Endothelial cell of umbilical vein (primary cell): Measurements from ENCODE around the gene ZNF24. TPM values are rescaled to one million over a fixed set of nuclear protein-coding genes. Genes with fewer than 3 reads are reported as not detected.

Source experiments
- BruUV-seq: library from RNA; stranded (reverse); fragments of 400-500 nt; replicated peaks from 2 replicates; lab custom pipeline; 2021; lab: Mats Ljungman, UMichigan
- CTCF ChIA-PET: fragments of 300-600, 350-600 bp; sonication (Branson Sonifier 250); formaldehyde crosslinking; loops from one replicate; lab custom pipeline; 2021; ENCODE audit warnings: antibody characterized with exemption, inconsistent platforms; lab: Charles Lee
- POLR2A ChIA-PET: fragments of 300-600, 350-600 bp; sonication (Branson Sonifier 250); formaldehyde crosslinking; loops from one replicate; lab custom pipeline; 2021; ENCODE audit warnings: antibody characterized with exemption, inconsistent platforms; lab: Charles Lee
- DNase-seq: peaks from one replicate; pipeline ENCODE4 v3.0.0-alpha.2; 2011; ENCODE audit warnings: low read depth, low spot score
- FAIRE-seq: peaks from 2 replicates; lab custom pipeline; 2011; peaks lifted over from hg19 to GRCh38; lab: Jason Lieb, UNC
- H2AFZ ChIP-seq: 2 replicates; pipeline ENCODE4 v1.6.0; 2012; ENCODE audit warnings: low read depth, low read length, control low read depth, inconsistent platforms
- H3K27ac ChIP-seq: 2 replicates; pipeline ENCODE4 v1.5.1; 2011; ENCODE audit warnings: low read depth, mild to moderate bottlenecking, control low read depth, low read length, moderate library complexity; ENCODE audit not compliant: insufficient read depth
- H3K27me3 ChIP-seq, 2 experiments: 2 replicates each; pipeline versions ENCODE4 v1.6.0 to v1.6.1; 2011; ENCODE audit warnings: low read length in 2 of 2, mixed read lengths in 1 of 2; ENCODE audit not compliant: control insufficient read depth in 2 of 2, insufficient read depth in 2 of 2
- H3K36me3 ChIP-seq, 2 experiments: 2 replicates in 1 of 2; 3 replicates in 1 of 2; pipeline ENCODE4 v1.5.1; 2011; ENCODE audit warnings: low read length in 2 of 2, mild to moderate bottlenecking in 1 of 2, moderate library complexity in 1 of 2; ENCODE audit not compliant: control insufficient read depth in 2 of 2, insufficient read depth in 2 of 2; ENCODE audit errors: extremely low read depth in 1 of 2
- H3K4me1 ChIP-seq: 3 replicates; pipeline ENCODE4 v1.5.1; 2011; ENCODE audit warnings: mild to moderate bottlenecking, low read length; ENCODE audit not compliant: control insufficient read depth, insufficient read depth; ENCODE audit errors: extremely low read depth
- H3K4me2 ChIP-seq: 2 replicates; pipeline ENCODE4 v1.6.1; 2011; ENCODE audit warnings: low read length, control low read depth, mixed read lengths; ENCODE audit not compliant: insufficient read depth
- H3K4me3 ChIP-seq, 3 experiments: fragments of 200-600 bp in 1 of 3; sonication (generic), shearing (Covaris generic) in 1 of 3; replicated peaks in 1 of 3; 2 replicates each; pipeline ENCODE4 v1.5.1; 2011 to 2016; ENCODE audit warnings: control low read depth in 3 of 3, low read length in 3 of 3, mild to moderate bottlenecking in 2 of 3, inconsistent platforms in 1 of 3, low read depth in 1 of 3, moderate library complexity in 1 of 3; ENCODE audit not compliant: insufficient read depth in 1 of 3
- H3K79me2 ChIP-seq: 2 replicates; pipeline ENCODE4 v1.6.0; 2012; ENCODE audit warnings: low read length, inconsistent platforms; ENCODE audit not compliant: control insufficient read depth, insufficient read depth
- H3K9ac ChIP-seq: replicated peaks from 2 replicates; pipeline ENCODE3; 2011; ENCODE audit warnings: low read length, control low read depth; ENCODE audit not compliant: insufficient read depth; ENCODE audit errors: extremely low read depth
- H3K9me1 ChIP-seq: replicated peaks from 3 replicates; pipeline ENCODE4 v1.6.0; 2011; ENCODE audit warnings: mild to moderate bottlenecking, low read length; ENCODE audit not compliant: control insufficient read depth, insufficient read depth; ENCODE audit errors: extremely low read depth
- H3K9me3 ChIP-seq: replicated peaks from 2 replicates; pipeline ENCODE4 v1.5.1; 2012; ENCODE audit warnings: low read length, inconsistent platforms; ENCODE audit not compliant: control insufficient read depth, insufficient read depth
- H4K20me1 ChIP-seq: replicated peaks from 2 replicates; pipeline ENCODE3; 2011; ENCODE audit warnings: mild to moderate bottlenecking, low read length; ENCODE audit not compliant: control insufficient read depth, insufficient read depth; ENCODE audit errors: extremely low read depth
- EZH2 ChIP-seq: IDR thresholded peaks from 2 replicates; pipeline ENCODE4 v1.6.1; 2012; ENCODE audit warnings: borderline replicate concordance, low read depth, mild to moderate bottlenecking, moderate library complexity, low read length, inconsistent platforms; ENCODE audit not compliant: severe bottlenecking
- FOS ChIP-seq: IDR thresholded peaks from 2 replicates; pipeline ENCODE4 v1.6.1; 2011; ENCODE audit warnings: mild to moderate bottlenecking, low read length, moderate library complexity, borderline replicate concordance; ENCODE audit not compliant: insufficient read depth
- GATA2 ChIP-seq: IDR thresholded peaks from 2 replicates; pipeline ENCODE4 v1.7.0; 2011; ENCODE audit warnings: low read depth, mild to moderate bottlenecking, moderate library complexity, mixed read lengths, low read length; ENCODE audit not compliant: insufficient read length, insufficient read depth
- JUN ChIP-seq: IDR thresholded peaks from 2 replicates; pipeline ENCODE4 v1.6.1; 2011; ENCODE audit warnings: borderline replicate concordance, low read depth; ENCODE audit not compliant: insufficient read length, insufficient read depth
- POLR2A ChIP-seq: IDR thresholded peaks from 2 replicates; pipeline ENCODE4 v1.6.1; 2012; ENCODE audit warnings: low read depth, mild to moderate bottlenecking, control low read depth, low read length
- dilution Hi-C: fragments of 300-500 bp; cut with MboI; formaldehyde crosslinking; loops from one replicate; pipeline ENCODE4 v1.15.0; 2019; ENCODE audit warnings: low sequenced_read_pairs; ENCODE audit not compliant: extremely low pct_ligation_motif_present
- intact Hi-C: fragments of 100-400 bp; cut with micrococcal nuclease; formaldehyde crosslinking; loops from one replicate; pipeline ENCODE4 v1.10.0; 2022
- polyA plus RNA-seq, 4 experiments: library from polyadenylated mRNA; depleted of rRNA in 3 of 4; stranded (reverse) in 3 of 4; unstranded in 1 of 4; fragments of >200 nt; gene quantifications; 2 replicates each; pipeline versions ENCODE4 v1.2.1 to v1.2.3, GENCODE V29; 2011 to 2012; ENCODE audit warnings: missing spikeins in 1 of 4
- total RNA-seq: library from RNA; stranded (reverse); gene quantifications from 2 replicates; pipeline ENCODE4 v1.2.3, GENCODE V29; 2021
- TF ChIP-seq, protein P1 (sequence below): IDR thresholded peaks from 2 replicates; pipeline ENCODE4 v1.6.1; 2011; ENCODE audit not compliant: insufficient read depth, insufficient read length
- TF ChIP-seq, protein P2 (sequence below), 2 donors: IDR thresholded peaks; 1 replicate in 1 of 2; 2 replicates in 1 of 2; pipeline ENCODE4 v1.5.1; 2011; ENCODE audit warnings: low read length in 2 of 2, mild to moderate bottlenecking in 2 of 2, moderate library complexity in 2 of 2, control low read depth in 1 of 2, inconsistent platforms in 1 of 2, low read depth in 1 of 2; ENCODE audit not compliant: insufficient read depth in 1 of 2; ENCODE audit errors: extremely low read depth in 1 of 2

ZNF24 gene
- total and polyA plus RNA-seq, 2 donors (not counting 3 experiments of a cell fraction or from before 2014, with no cell fraction given), result 10.3 to 40.2 TPM

DNA sequence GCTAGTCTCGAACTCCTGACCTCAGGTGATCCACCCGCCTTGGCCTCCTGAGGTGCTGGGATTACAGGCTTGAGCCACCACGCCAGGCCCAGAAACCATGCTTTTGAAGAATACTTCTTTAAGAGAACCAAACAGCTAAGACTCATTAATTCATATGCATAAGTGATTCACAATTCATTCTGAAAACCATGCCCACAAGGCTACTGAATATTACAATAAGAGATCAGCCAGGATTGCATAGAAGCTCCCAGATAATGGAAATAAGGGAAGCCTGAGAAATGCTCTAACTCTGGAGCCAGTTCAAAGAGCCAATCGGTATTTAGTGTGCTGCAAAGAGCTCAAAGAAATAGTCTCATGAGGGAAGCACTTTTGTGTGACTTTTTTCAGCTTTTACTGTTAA is 30.5 kb upstream of the ZNF24 start:
- TF ChIP-seq, protein P1, sequence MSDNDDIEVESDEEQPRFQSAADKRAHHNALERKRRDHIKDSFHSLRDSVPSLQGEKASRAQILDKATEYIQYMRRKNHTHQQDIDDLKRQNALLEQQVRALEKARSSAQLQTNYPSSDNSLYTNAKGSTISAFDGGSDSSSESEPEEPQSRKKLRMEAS, result no peak
- no peak for TF ChIP-seq EZH2
- TF ChIP-seq FOS, result no peak
- no peak for TF ChIP-seq JUN
- TF ChIP-seq, protein P2, sequence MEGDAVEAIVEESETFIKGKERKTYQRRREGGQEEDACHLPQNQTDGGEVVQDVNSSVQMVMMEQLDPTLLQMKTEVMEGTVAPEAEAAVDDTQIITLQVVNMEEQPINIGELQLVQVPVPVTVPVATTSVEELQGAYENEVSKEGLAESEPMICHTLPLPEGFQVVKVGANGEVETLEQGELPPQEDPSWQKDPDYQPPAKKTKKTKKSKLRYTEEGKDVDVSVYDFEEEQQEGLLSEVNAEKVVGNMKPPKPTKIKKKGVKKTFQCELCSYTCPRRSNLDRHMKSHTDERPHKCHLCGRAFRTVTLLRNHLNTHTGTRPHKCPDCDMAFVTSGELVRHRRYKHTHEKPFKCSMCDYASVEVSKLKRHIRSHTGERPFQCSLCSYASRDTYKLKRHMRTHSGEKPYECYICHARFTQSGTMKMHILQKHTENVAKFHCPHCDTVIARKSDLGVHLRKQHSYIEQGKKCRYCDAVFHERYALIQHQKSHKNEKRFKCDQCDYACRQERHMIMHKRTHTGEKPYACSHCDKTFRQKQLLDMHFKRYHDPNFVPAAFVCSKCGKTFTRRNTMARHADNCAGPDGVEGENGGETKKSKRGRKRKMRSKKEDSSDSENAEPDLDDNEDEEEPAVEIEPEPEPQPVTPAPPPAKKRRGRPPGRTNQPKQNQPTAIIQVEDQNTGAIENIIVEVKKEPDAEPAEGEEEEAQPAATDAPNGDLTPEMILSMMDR (IDR thresholded peaks at IDR 0.05; ENCODE audit: extremely low read depth in 1 of 2, insufficient read depth in 1 of 2, low read depth in 1 of 2, low read length in 2 of 2), result no peak
- no peak for TF ChIP-seq GATA2
- no peak for TF ChIP-seq POLR2A
- FAIRE-seq (no peak), DNase-seq (no peak)
- no peak overlapping the region for H2AFZ ChIP-seq
- H3K4me2 ChIP-seq, result no peak overlapping the region
- H3K9me3 ChIP-seq, result no peaks in the 10 kb centered on the region
- H3K36me3 ChIP-seq, result no peaks in the 10 kb centered on the region
- H4K20me1 ChIP-seq, result no peaks in the 10 kb centered on the region
- dilution Hi-C loops, result no loop called here
- CTCF ChIA-PET, result interaction anchor here (2.1 to 2.4 kb wide), 2 partner anchors 12 to 19 kb away, joined by 10 to 13 read pairs; no protein-coding TSS in a partner anchor
- peaks cover 5% of the 10 kb centered on the region in 2 experiments for H3K27me3 ChIP-seq
- no peak overlapping the region for H3K4me3 ChIP-seq
- intact Hi-C loops, result no loop called here
- no peak overlapping the region for H3K27ac ChIP-seq
- H3K9ac ChIP-seq, result no peak overlapping the region
- H3K9me1 ChIP-seq, result no peaks in the 10 kb centered on the region
- BruUV-seq, result no TSS peak
- no peaks in the 10 kb centered on the region for H3K79me2 ChIP-seq
- peaks cover 7% of the 10 kb centered on the region for H3K4me1 ChIP-seq
- POLR2A ChIA-PET, result no interaction called here
